OCI-LY1 (cell line): ENCODE data around the gene TMEM247.

Experiments used
- H2AFZ ChIP-seq: fragments of 200-600 bp; sonication (generic), shearing (Covaris generic); 2 replicates; pipeline ENCODE4 v1.6.0; 2014; ENCODE audit warnings: antibody characterized with exemption, mild to moderate bottlenecking, low read length
- H3F3A ChIP-seq: fragments of 200-600 bp; sonication (generic), shearing (Covaris generic); 2 replicates; pipeline ENCODE4 v1.6.0; 2014; ENCODE audit warnings: mild to moderate bottlenecking, antibody characterized with exemption, low read length, moderate library complexity; ENCODE audit not compliant: insufficient read depth
- H3K27ac ChIP-seq: fragments of 200-600 bp; sonication (generic); 2 replicates; pipeline ENCODE4 v1.5.1; 2014; ENCODE audit warnings: low read length, mixed run types, mild to moderate bottlenecking, low read depth; ENCODE audit not compliant: poor library complexity, severe bottlenecking
- H3K27me3 ChIP-seq: fragments of 200-600 bp; sonication (generic); 2 replicates; pipeline ENCODE4 v1.6.0; 2014; ENCODE audit warnings: antibody characterized with exemption, mild to moderate bottlenecking, low read length, moderate library complexity; ENCODE audit not compliant: insufficient read depth
- H3K36me3 ChIP-seq: fragments of 200-600 bp; sonication (generic); 2 replicates; pipeline ENCODE4 v1.6.1; 2014; ENCODE audit warnings: mild to moderate bottlenecking, antibody characterized with exemption, low read length, moderate library complexity, mixed read lengths; ENCODE audit not compliant: insufficient read depth
- H3K4me1 ChIP-seq: fragments of 200-600 bp; sonication (generic); 2 replicates; pipeline ENCODE4 v1.5.1; 2014; ENCODE audit warnings: mild to moderate bottlenecking, low read length, moderate library complexity; ENCODE audit not compliant: insufficient read depth, severe bottlenecking
- H3K4me2 ChIP-seq: fragments of 200-600 bp; sonication (generic), shearing (Covaris generic); 2 replicates; pipeline ENCODE4 v1.6.1; 2014; ENCODE audit warnings: low read length
- H3K4me3 ChIP-seq: fragments of 200-600 bp; sonication (generic); 2 replicates; pipeline ENCODE4 v1.5.1; 2014; ENCODE audit warnings: low read length, low read depth, mild to moderate bottlenecking, mixed read lengths; ENCODE audit not compliant: poor library complexity, severe bottlenecking
- H3K79me2 ChIP-seq: fragments of 200-600 bp; shearing (Covaris generic); 2 replicates; pipeline ENCODE4 v1.6.1; 2016; ENCODE audit warnings: mixed run types, low read length, mixed read lengths; ENCODE audit not compliant: insufficient read depth
- H3K9ac ChIP-seq: fragments of 200-600 bp; sonication (generic), shearing (Covaris generic); 2 replicates; pipeline ENCODE4 v1.6.1; 2014; ENCODE audit warnings: mild to moderate bottlenecking, low read length, mixed read lengths
- H3K9me2 ChIP-seq: fragments of 200-600 bp; sonication (generic), shearing (Covaris generic); 2 replicates; pipeline ENCODE4 v1.6.1; 2014; ENCODE audit warnings: low read depth, mild to moderate bottlenecking, low read length, mixed read lengths
- H3K9me3 ChIP-seq: fragments of 200-600 bp; shearing (Covaris generic); 2 replicates; pipeline ENCODE4 v1.6.1; 2014; ENCODE audit warnings: low read length, mixed read lengths
- H4K20me1 ChIP-seq: fragments of 200-600 bp; sonication (generic), shearing (Covaris generic); 2 replicates; pipeline ENCODE4 v1.6.0; 2016; ENCODE audit warnings: mild to moderate bottlenecking, low read length; ENCODE audit not compliant: insufficient read depth
- EZH2 ChIP-seq: fragments of 200-600 bp; sonication (generic), shearing (Covaris generic); IDR thresholded peaks from 2 replicates; pipeline ENCODE4 v1.8.0; 2017; ENCODE audit warnings: borderline replicate concordance, mixed run types, mild to moderate bottlenecking, antibody characterized with exemption, low read length, moderate library complexity, mixed read lengths
- TF ChIP-seq, protein P1 (sequence below): fragments of 200-600 bp; sonication (generic), shearing (Covaris generic); IDR thresholded peaks from 2 replicates; pipeline ENCODE4 v1.5.1; 2017; ENCODE audit warnings: mild to moderate bottlenecking, antibody characterized with exemption, low read length, moderate library complexity, mixed read lengths

The TMEM247 gene

DNA sequence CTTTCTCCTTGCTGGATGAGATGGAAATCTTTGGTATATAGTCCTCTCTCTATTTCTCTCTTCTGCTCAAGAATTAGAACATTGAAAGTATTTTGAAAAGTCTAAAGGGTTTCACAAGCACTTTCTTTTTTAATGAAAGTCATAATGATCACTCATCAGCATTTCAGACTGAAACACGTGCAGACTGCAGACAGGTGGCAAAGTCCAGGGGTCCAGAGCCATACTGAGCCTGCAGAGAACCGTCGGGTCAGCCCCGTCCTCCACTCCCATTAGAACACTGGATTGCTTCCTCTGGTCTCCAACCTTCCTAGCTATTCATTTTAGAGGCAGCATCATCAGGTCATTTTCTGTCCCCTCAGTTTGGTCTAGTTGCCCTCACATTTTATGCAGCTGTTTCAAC is 3.1 kb downstream of the TMEM247 start:
- TF ChIP-seq EZH2, result no peak
- TF ChIP-seq, protein P1, sequence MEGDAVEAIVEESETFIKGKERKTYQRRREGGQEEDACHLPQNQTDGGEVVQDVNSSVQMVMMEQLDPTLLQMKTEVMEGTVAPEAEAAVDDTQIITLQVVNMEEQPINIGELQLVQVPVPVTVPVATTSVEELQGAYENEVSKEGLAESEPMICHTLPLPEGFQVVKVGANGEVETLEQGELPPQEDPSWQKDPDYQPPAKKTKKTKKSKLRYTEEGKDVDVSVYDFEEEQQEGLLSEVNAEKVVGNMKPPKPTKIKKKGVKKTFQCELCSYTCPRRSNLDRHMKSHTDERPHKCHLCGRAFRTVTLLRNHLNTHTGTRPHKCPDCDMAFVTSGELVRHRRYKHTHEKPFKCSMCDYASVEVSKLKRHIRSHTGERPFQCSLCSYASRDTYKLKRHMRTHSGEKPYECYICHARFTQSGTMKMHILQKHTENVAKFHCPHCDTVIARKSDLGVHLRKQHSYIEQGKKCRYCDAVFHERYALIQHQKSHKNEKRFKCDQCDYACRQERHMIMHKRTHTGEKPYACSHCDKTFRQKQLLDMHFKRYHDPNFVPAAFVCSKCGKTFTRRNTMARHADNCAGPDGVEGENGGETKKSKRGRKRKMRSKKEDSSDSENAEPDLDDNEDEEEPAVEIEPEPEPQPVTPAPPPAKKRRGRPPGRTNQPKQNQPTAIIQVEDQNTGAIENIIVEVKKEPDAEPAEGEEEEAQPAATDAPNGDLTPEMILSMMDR, result no peak
- Histone ChIP-seq H3K79me2 (no peaks in the 10 kb centered on the region), H3F3A (no peaks in the 10 kb centered on the region), H3K27me3 (peaks cover 5% of the 10 kb centered on the region; the same call in 1 of the 2 replicates), H3K4me3 (no peak overlapping the region), H4K20me1 (no peaks in the 10 kb centered on the region), H3K27ac (no peak overlapping the region), H3K9ac (no peak overlapping the region), H3K36me3 (no peaks in the 10 kb centered on the region; the same call in 1 of the 2 replicates), H3K9me3 (no peaks in the 10 kb centered on the region), H2AFZ (no peak overlapping the region), H3K4me1 (peaks cover 7% of the 10 kb centered on the region), H3K4me2 (no peak overlapping the region), H3K9me2 (no peaks in the 10 kb centered on the region)

GRCh38 chr2:46485002-46485401 is 5.6 kb downstream of the TMEM247 start:
- no peaks in the 10 kb centered on the region for H3F3A ChIP-seq
- no peak overlapping the region for H3K9ac ChIP-seq
- H3K4me3 ChIP-seq, result no peak overlapping the region
- H4K20me1 ChIP-seq, result no peaks in the 10 kb centered on the region
- no peaks in the 10 kb centered on the region; the same call in 1 of the 2 replicates for H3K27me3 ChIP-seq
- TF ChIP-seq, protein P1, result no peak
- no peak for TF ChIP-seq EZH2
- H3K27ac ChIP-seq, result no peak overlapping the region
- no peaks in the 10 kb centered on the region for H3K36me3 ChIP-seq
- H3K4me1 ChIP-seq, result no peaks in the 10 kb centered on the region
- no peaks in the 10 kb centered on the region for H3K9me3 ChIP-seq
- H3K9me2 ChIP-seq, result no peaks in the 10 kb centered on the region
- no peak overlapping the region for H3K4me2 ChIP-seq
- H2AFZ ChIP-seq, result no peak overlapping the region
- H3K79me2 ChIP-seq, result no peaks in the 10 kb centered on the region

GRCh38 chr2:46486436-46486835 is 7.1 kb downstream of the TMEM247 start:
- Histone ChIP-seq H3K9me3 (no peaks in the 10 kb centered on the region), H3K79me2 (no peaks in the 10 kb centered on the region), H3K4me2 (no peak overlapping the region), H3K36me3 (no peaks in the 10 kb centered on the region), H3K4me1 (no peaks in the 10 kb centered on the region), H3K9ac (no peak overlapping the region), H3K9me2 (no peaks in the 10 kb centered on the region), H3K27me3 (no peaks in the 10 kb centered on the region), H3K4me3 (no peak overlapping the region), H2AFZ (no peak overlapping the region), H3F3A (no peaks in the 10 kb centered on the region), H4K20me1 (no peaks in the 10 kb centered on the region), H3K27ac (no peak overlapping the region)
- TF ChIP-seq EZH2, result no peak
- TF ChIP-seq, protein P1, result no peak
